GM18517 (cell line): Measurements from ENCODE around the gene CT47A7.
"Not testable (repeated sequence)": the region's sequence is repeated elsewhere in the genome, so short reads cannot be mapped to it uniquely, and the experiment has no call there.

ENCODE experiments used
- ATAC-seq: cut with Tn5 transposase; IDR thresholded peaks from one replicate; pipeline ENCODE4 v1.9.1; 2021; ENCODE audit warnings: mild to moderate bottlenecking, moderate library complexity; ENCODE audit not compliant: unreplicated experiment

Gene CT47A7

DNA sequence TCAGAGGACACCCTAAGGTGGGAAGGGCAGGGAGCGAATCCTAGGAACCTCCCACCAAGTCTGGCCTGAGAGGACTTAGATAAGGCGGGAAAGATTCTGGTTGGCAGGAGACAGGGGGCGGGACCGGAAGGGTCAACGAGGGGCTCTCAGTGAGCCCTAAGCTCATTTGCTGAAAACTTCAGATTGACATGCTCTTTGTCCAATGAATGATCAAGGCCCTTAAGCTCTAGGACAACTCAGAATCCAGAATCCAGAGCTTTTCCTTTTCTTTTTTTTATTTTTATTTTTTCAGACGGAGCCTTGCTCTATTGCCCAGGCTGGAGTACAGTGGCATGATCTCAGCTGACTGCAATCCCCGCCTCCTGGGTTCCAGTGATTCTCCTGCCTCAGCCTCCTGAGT is at the start of gene CT47A7:
TSS of gene CT47A7 (minus strand) at position 101 of the 400 bp plus-strand sequence. CDS start 255 bp downstream, outside the sequence.
- ATAC-seq, result not testable (repeated sequence)

DNA sequence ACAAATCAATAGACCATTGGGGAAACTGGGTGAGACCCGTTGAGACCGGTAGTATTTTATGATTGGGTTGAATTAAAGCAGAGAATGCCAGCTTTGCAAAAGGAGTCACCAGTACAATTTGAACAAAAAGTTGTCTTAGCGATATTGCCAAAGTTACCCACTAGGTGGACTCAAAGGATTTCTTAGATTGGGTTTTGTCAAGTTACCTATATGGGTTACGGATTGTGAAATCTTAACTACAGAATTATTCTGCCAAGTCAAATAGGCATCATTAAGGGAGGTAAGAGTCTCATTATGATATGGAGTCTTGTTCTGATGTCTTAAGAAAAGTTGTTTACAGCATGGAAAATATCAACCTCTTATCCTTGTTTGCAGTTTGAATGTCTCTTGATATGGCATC is 44.2 kb upstream of the CT47A7 start:
- ATAC-seq, result no peak

DNA sequence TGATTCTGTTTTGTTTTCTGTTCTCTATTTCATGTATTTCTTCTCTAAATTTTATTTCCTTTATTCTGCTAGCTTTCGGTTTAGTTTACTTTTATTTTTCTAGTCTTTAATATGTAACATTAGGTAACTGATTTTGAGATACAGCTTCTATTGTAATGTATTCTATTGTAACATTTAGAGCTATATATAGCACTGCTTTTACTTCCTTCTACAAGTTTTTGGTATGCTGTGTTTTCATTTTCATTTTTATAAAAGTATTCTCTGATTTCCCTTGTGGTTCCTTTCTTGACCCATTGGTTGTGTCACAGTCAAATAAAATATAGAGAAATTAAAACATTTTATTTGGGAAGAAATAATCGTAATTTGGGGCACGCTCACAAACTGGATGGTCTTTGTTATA is 43.0 kb upstream of the CT47A7 start:
- ATAC-seq, result no peak

DNA sequence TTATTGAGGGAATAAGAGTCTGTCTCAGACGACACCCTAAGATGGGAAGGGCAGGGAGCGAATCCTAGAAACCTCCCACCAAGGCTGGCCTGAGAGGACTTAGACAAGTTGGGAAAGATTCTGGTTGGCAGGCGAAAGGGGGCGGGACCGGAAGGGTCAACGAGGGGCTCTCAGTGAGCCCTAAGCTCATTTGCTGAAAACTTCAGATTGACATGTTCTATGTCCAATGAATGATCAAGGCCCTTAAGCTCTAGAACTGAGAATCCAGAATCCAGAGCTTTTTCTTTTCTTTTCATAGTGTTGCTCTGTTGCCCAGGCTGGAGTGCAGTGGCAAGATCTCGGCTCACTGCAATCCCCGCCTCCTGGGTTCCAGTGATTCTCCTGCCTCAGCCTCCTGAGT is 29.3 kb upstream of the CT47A7 start, which contains the start of gene CT47A1:
TSS of gene CT47A1 (minus strand) at position 101 of the 400 bp plus-strand sequence. CDS start 231 bp downstream, outside the sequence.
- not testable (repeated sequence) for ATAC-seq
